Parathyroid adenoma (tissue), 2 donors: ENCODE measurements around the gene DOCK2.

Source experiments
- H2AFZ ChIP-seq: fragments of 300-600 bp; sonication (generic); one replicate; pipeline ENCODE4 v1.7.0; 2017; ENCODE audit warnings: antibody characterized with exemption, mild to moderate bottlenecking
- H3K27ac ChIP-seq: fragments of 300-600 bp; sonication (generic); one replicate; pipeline ENCODE4 v1.7.0; 2017
- H3K27me3 ChIP-seq: fragments of 300-600 bp; sonication (generic); one replicate; pipeline ENCODE4 v1.7.0; 2017; ENCODE audit warnings: low read length; ENCODE audit not compliant: control insufficient read depth, insufficient read depth
- H3K36me3 ChIP-seq: fragments of 300-600 bp; sonication (generic); one replicate; pipeline ENCODE4 v1.7.0; 2017; ENCODE audit warnings: low read length; ENCODE audit not compliant: control insufficient read depth, insufficient read depth
- H3K4me1 ChIP-seq: fragments of 300-600 bp; sonication (generic); one replicate; pipeline ENCODE4 v1.7.0; 2017; ENCODE audit warnings: control low read depth
- H3K4me2 ChIP-seq: fragments of 300-600 bp; sonication (generic); one replicate; pipeline ENCODE4 v1.7.0; 2017; ENCODE audit warnings: low read length
- H3K4me3 ChIP-seq: fragments of 300-600 bp; sonication (generic); one replicate; pipeline ENCODE4 v1.7.0; 2017; ENCODE audit warnings: low read depth, low read length
- H3K79me2 ChIP-seq: fragments of 300-600 bp; sonication (generic); one replicate; pipeline ENCODE4 v1.7.0; 2017; ENCODE audit warnings: control low read depth
- H3K9ac ChIP-seq: fragments of 300-600 bp; sonication (generic); one replicate; pipeline ENCODE4 v1.7.0; 2017; ENCODE audit warnings: mild to moderate bottlenecking
- H3K9me3 ChIP-seq: fragments of 300-600 bp; sonication (generic); one replicate; pipeline ENCODE4 v1.7.0; 2017; ENCODE audit warnings: low read length; ENCODE audit not compliant: control insufficient read depth
- CTCF ChIP-seq: fragments of 300-600 bp; sonication (generic); IDR thresholded peaks from one replicate; pipeline ENCODE4 v1.7.0; 2017; ENCODE audit warnings: antibody characterized with exemption, mild to moderate bottlenecking
- donor health status: primary hyperparathyroidism.

DOCK2 gene

DNA sequence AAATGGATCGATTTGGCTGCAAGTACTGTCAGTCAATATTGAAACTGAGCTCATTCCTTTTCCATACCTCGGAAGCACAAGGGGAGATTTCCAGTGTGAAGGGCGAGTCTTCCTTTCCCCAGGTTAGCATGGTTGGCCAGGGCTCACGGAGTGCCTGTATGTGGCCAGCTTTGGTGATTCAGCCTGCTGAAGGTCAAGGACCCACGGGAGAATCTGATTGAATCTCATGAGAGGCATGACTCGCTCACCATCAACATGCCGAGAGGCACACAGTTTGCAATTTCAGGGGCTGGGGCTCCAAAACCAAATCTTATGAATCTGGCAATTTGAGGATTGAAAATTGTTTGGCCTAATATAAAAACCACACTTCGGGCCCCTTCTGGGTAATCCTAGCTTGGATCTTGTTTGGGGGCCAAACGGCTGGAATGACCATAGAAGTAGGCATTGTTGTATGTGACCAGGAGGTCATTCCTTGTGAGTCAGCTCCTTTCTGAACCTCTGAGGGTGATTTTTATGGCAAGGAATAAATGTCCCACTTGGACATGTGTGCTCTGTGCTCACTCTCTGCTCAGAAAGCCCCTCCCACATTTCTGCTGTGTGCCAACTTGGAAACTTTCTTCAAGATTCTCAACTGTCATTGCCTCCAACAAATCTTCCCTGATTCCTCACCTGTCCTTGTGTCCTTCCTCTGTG lies 69.8 kb downstream of the DOCK2 start:
- Histone ChIP-seq H3K79me2 (no peaks in the 10 kb centered on the region), H2AFZ (no peak overlapping the region), H3K4me2 (no peak overlapping the region), H3K4me3 (no peak overlapping the region), H3K36me3 (no peaks in the 10 kb centered on the region), H3K27ac (no peak overlapping the region), H3K27me3 (no peaks in the 10 kb centered on the region), H3K4me1 (no peaks in the 10 kb centered on the region), H3K9me3 (no peaks in the 10 kb centered on the region), H3K9ac (no peak overlapping the region)
- no peak for TF ChIP-seq CTCF

DNA sequence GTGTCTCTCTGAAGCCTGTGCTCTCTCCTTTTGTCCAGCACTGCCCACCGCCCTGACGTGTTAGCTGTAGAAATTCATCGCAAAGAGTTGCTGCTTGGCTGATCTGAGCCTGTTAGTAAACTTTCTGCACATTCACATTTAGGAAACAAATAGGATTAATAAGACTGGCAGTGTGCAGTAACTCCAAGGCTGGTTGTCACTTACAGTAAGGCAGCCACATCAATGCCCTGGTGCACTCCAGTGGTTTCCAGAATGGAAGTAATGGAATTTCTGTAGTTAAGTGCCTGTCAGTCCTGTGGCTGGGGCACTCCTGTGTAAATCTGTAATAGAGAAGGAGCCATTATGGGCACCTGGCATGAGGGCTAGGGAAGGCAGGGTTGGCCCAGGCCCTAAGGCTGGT lies 70.6 kb downstream of the DOCK2 start:
- no peak for TF ChIP-seq CTCF
- Histone ChIP-seq H3K9me3 (no peaks in the 10 kb centered on the region), H3K36me3 (no peaks in the 10 kb centered on the region)

DNA sequence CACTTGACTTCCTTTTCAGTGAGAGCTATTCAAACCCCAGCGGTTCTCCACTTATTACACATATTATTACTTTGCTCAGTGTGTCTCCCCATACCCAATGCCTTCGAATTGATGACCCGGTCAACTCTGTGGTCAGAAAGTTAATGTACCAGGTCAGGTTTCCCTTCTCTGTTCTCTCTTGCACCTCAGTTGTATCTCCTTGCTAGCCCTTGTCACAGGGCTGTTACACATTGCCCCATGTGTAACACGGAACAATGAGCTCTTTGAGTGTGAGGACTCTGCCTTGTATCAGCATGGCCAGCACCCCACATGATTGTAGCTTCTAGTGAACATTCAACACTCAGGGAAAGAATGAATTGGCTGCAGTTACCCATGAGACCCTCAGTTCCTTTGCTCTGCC lies 73.6 kb downstream of the DOCK2 start:
- no peak overlapping the region for H2AFZ ChIP-seq
- TF ChIP-seq CTCF, result no peak

More for the DNA sequence above, 70.6 kb downstream of the DOCK2 start:
- Histone ChIP-seq H3K4me3 (no peak overlapping the region), H3K9ac (no peak overlapping the region), H3K79me2 (no peaks in the 10 kb centered on the region), H3K27ac (no peak overlapping the region), H3K4me1 (no peaks in the 10 kb centered on the region), H3K4me2 (no peak overlapping the region), H2AFZ (no peak overlapping the region), H3K27me3 (no peaks in the 10 kb centered on the region)

GRCh38 chr5:169711551-169712225 lies 74.6 kb downstream of the DOCK2 start:
- Histone ChIP-seq H3K4me2 (no peak overlapping the region), H3K27me3 (no peaks in the 10 kb centered on the region), H2AFZ (no peak overlapping the region), H3K27ac (no peak overlapping the region), H3K4me3 (no peak overlapping the region), H3K36me3 (no peaks in the 10 kb centered on the region), H3K9ac (no peak overlapping the region), H3K9me3 (no peaks in the 10 kb centered on the region), H3K79me2 (no peaks in the 10 kb centered on the region), H3K4me1 (no peaks in the 10 kb centered on the region)
- TF ChIP-seq CTCF, result no peak

More for the DNA sequence above, 73.6 kb downstream of the DOCK2 start:
- Histone ChIP-seq H3K4me1 (no peaks in the 10 kb centered on the region), H3K27me3 (no peaks in the 10 kb centered on the region), H3K27ac (no peak overlapping the region), H3K79me2 (no peaks in the 10 kb centered on the region), H3K9ac (no peak overlapping the region), H3K4me2 (no peak overlapping the region), H3K9me3 (no peaks in the 10 kb centered on the region), H3K36me3 (no peaks in the 10 kb centered on the region), H3K4me3 (no peak overlapping the region)
